Rectal smooth muscle tissue (tissue), 1 donor: Measurements from ENCODE around the gene PRSS38.

Experiments used
- H3K27ac ChIP-seq: one replicate; pipeline ENCODE4 v1.7.0; 2013; ENCODE audit warnings: low read depth, low read length, inconsistent platforms
- H3K27me3 ChIP-seq: one replicate; pipeline ENCODE4 v1.7.0; 2013; ENCODE audit warnings: low read length; ENCODE audit not compliant: control insufficient read depth, insufficient read depth
- H3K36me3 ChIP-seq: one replicate; pipeline ENCODE4 v1.7.0; 2013; ENCODE audit warnings: low read length; ENCODE audit not compliant: control insufficient read depth, insufficient read depth
- H3K4me1 ChIP-seq: one replicate; pipeline ENCODE4 v1.7.0; 2013; ENCODE audit warnings: low read length; ENCODE audit not compliant: control insufficient read depth, insufficient read depth
- H3K4me3 ChIP-seq: one replicate; pipeline ENCODE4 v1.7.0; 2013; ENCODE audit warnings: low read length
- H3K9ac ChIP-seq: one replicate; pipeline ENCODE4 v1.7.0; 2013; ENCODE audit warnings: low read length

PRSS38 gene

GRCh38 chr1:227791425-227792143, 23.9 kb upstream of the PRSS38 start:
- no peak overlapping the region for H3K4me3 ChIP-seq
- H3K4me1 ChIP-seq: peaks cover 13% of the 10 kb centered on the region
- H3K27ac ChIP-seq: no peak overlapping the region
- H3K36me3 ChIP-seq: no peaks in the 10 kb centered on the region
- no peak overlapping the region for H3K9ac ChIP-seq
- H3K27me3 ChIP-seq: no peaks in the 10 kb centered on the region

GRCh38 chr1:227792216-227793078, 23.0 kb upstream of the PRSS38 start:
- Histone ChIP-seq H3K4me1 (peaks cover 9% of the 10 kb centered on the region), H3K27me3 (no peaks in the 10 kb centered on the region), H3K9ac (no peak overlapping the region), H3K36me3 (no peaks in the 10 kb centered on the region), H3K4me3 (no peak overlapping the region), H3K27ac (no peak overlapping the region)

GRCh38 chr1:227793079-227793947, 22.2 kb upstream of the PRSS38 start:
- Histone ChIP-seq H3K36me3 (no peaks in the 10 kb centered on the region), H3K27ac (no peak overlapping the region), H3K27me3 (no peaks in the 10 kb centered on the region), H3K4me3 (no peak overlapping the region), H3K4me1 (peaks cover 9% of the 10 kb centered on the region), H3K9ac (no peak overlapping the region)

GRCh38 chr1:227793948-227794816, 21.3 kb upstream of the PRSS38 start:
- H3K4me3 ChIP-seq: peak overlapping the region; percentile 41
- no peaks in the 10 kb centered on the region for H3K27me3 ChIP-seq
- peaks cover 9% of the 10 kb centered on the region for H3K4me1 ChIP-seq
- peak overlapping the region; percentile 46 for H3K27ac ChIP-seq
- H3K36me3 ChIP-seq: no peaks in the 10 kb centered on the region
- H3K9ac ChIP-seq: peak overlapping the region; percentile 16

GRCh38 chr1:227794817-227795192, 20.7 kb upstream of the PRSS38 start:
- Histone ChIP-seq H3K9ac (peak overlapping the region; percentile 16), H3K27me3 (no peaks in the 10 kb centered on the region), H3K36me3 (no peaks in the 10 kb centered on the region), H3K4me3 (peak overlapping the region; percentile 41), H3K4me1 (peaks cover 9% of the 10 kb centered on the region), H3K27ac (peak overlapping the region; percentile 46)

GRCh38 chr1:227795732-227796131, 19.7 kb upstream of the PRSS38 start:
- no peak overlapping the region for H3K4me3 ChIP-seq
- no peak overlapping the region for H3K9ac ChIP-seq
- H3K27me3 ChIP-seq: no peaks in the 10 kb centered on the region
- no peaks in the 10 kb centered on the region for H3K36me3 ChIP-seq
- H3K4me1 ChIP-seq: peaks cover 9% of the 10 kb centered on the region
- H3K27ac ChIP-seq: no peak overlapping the region

GRCh38 chr1:227796359-227796915, 19.0 kb upstream of the PRSS38 start:
- Histone ChIP-seq H3K4me3 (no peak overlapping the region), H3K27me3 (no peaks in the 10 kb centered on the region), H3K4me1 (peaks cover 9% of the 10 kb centered on the region), H3K36me3 (no peaks in the 10 kb centered on the region), H3K9ac (no peak overlapping the region), H3K27ac (no peak overlapping the region)

- Histone ChIP-seq H3K27ac (no peak overlapping the region), H3K4me3 (no peak overlapping the region), H3K27me3 (no peaks in the 10 kb centered on the region), H3K36me3 (no peaks in the 10 kb centered on the region), H3K9ac (no peak overlapping the region), H3K4me1 (peaks cover 9% of the 10 kb centered on the region)
Observed at GRCh38 chr1:227797144-227797543, 18.3 kb upstream of the PRSS38 start.

GRCh38 chr1:227797625-227798024, 17.9 kb upstream of the PRSS38 start:
- no peaks in the 10 kb centered on the region for H3K36me3 ChIP-seq
- no peak overlapping the region for H3K27ac ChIP-seq
- H3K27me3 ChIP-seq: no peaks in the 10 kb centered on the region
- H3K4me1 ChIP-seq: peaks cover 9% of the 10 kb centered on the region
- H3K4me3 ChIP-seq: no peak overlapping the region
- no peak overlapping the region for H3K9ac ChIP-seq

GRCh38 chr1:227798078-227798802, 17.2 kb upstream of the PRSS38 start:
- H3K27me3 ChIP-seq: no peaks in the 10 kb centered on the region
- no peak overlapping the region for H3K4me3 ChIP-seq
- H3K27ac ChIP-seq: no peak overlapping the region
- H3K36me3 ChIP-seq: no peaks in the 10 kb centered on the region
- H3K4me1 ChIP-seq: peaks cover 9% of the 10 kb centered on the region
- no peak overlapping the region for H3K9ac ChIP-seq

- Histone ChIP-seq H3K27me3 (no peaks in the 10 kb centered on the region), H3K4me1 (peaks cover 2% of the 10 kb centered on the region), H3K36me3 (no peaks in the 10 kb centered on the region), H3K4me3 (no peak overlapping the region), H3K27ac (no peak overlapping the region), H3K9ac (no peak overlapping the region)
Observed at GRCh38 chr1:227799756-227800155, 15.7 kb upstream of the PRSS38 start.
